ENCODE results near the gene ETNK2.

DNA sequence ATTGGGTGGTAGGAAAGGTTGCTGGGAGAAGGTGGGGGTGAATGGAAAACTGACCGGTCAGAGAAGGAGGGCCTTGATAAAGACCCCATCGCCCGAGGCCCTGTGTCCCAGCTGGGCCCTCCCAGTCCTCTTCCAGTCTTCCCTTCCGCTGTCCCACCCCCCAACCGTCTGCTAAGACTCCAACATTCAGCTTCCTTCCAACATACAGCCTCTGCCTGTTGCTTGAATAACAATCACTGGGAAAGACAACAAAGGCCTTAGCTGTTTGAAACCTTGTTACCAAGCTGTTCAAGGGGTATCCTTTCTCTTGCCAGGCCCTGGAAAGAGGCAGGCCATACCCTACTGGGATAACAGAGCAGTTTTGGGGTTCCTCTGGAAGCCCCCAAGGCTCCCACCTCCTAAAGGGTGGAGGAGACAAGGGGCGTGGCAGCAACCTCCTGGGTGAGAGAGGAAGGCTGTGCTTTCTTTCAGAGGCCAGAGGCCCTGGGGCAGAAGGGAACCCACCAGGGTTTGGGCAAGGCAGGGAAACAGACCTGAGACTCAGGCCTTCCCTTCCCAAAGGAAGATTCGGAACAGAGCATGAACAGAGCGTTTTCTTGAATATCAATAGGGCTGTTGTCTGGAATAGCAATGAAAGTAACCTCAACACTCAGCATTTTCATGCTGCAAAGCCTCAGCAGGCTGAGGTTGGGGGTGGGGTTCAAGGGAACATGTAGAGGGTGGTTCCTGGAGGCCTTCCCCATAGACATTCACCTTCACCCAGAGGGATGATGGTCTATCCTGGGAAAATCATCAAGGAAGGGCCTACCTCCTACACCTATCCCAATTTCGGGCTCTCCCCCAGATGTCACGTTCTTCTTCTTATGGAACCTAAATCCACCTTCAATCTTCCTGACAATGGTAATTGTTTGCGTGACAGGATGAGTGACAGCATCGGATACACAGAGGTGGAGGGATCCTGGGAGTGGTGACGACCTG lies 4.1 kb downstream of the ETNK2 start:
- TF ChIP-seq, protein P1, sequence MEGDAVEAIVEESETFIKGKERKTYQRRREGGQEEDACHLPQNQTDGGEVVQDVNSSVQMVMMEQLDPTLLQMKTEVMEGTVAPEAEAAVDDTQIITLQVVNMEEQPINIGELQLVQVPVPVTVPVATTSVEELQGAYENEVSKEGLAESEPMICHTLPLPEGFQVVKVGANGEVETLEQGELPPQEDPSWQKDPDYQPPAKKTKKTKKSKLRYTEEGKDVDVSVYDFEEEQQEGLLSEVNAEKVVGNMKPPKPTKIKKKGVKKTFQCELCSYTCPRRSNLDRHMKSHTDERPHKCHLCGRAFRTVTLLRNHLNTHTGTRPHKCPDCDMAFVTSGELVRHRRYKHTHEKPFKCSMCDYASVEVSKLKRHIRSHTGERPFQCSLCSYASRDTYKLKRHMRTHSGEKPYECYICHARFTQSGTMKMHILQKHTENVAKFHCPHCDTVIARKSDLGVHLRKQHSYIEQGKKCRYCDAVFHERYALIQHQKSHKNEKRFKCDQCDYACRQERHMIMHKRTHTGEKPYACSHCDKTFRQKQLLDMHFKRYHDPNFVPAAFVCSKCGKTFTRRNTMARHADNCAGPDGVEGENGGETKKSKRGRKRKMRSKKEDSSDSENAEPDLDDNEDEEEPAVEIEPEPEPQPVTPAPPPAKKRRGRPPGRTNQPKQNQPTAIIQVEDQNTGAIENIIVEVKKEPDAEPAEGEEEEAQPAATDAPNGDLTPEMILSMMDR (IDR thresholded peaks at IDR 0.05) = no peak
- TF ChIP-seq EP300 (IDR thresholded peaks at IDR 0.05) (no peak), POLR2AphosphoS5 (IDR thresholded peaks at IDR 0.05) (no peak), POLR2A (IDR thresholded peaks at IDR 0.05) (no peak)

Measured in upper lobe of left lung (tissue), 4 donors.